AG08396 (cell line): ENCODE data around the gene RAB20.
"Not testable (repeated sequence)": the region's sequence is repeated elsewhere in the genome, so short reads cannot be mapped to it uniquely, and the experiment has no call there.

Experiments used
- DNase-seq: peaks from one replicate; pipeline ENCODE4 v3.0.0; 2012; ENCODE audit warnings: low spot score, mixed read lengths

The RAB20 gene

DNA sequence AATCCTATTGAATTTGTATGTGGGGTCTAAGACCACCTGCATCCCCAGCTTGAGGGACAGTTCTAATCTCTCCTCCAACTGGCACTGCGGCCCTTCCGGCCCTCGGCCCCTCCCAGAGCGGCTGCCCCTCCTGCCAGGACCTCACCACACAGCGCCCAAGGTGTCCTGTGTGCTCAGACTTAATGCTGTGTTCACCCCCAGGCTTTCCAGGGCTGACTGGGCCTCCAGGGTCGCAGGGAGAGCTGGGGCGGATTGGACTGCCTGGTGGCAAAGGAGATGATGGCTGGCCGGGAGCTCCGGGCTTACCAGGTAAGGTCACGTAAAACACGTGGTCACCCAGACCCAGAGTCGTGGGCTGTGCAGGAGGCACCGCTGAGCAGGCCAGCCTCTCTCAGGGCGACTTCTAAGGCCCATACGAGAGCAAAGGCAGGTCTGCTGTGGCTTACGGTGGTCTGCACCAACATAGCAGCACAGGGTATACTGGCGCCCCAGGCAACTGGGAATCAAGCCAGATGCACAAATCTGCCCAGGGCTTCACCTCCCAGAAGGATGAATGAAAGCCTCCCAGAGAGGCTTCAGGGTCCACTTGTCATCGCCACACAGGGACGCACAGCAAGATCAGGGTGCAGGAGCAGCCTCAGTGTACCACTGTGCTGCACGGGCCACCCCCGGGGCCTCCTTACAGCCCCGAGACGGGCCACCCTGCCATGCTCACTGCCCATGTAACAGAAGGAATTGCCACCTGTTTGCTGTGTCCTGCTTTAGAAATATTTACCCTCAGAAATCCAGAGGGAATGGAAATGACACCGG, 69.4 kb downstream of the RAB20 start:
- DNase-seq = no peak

DNA sequence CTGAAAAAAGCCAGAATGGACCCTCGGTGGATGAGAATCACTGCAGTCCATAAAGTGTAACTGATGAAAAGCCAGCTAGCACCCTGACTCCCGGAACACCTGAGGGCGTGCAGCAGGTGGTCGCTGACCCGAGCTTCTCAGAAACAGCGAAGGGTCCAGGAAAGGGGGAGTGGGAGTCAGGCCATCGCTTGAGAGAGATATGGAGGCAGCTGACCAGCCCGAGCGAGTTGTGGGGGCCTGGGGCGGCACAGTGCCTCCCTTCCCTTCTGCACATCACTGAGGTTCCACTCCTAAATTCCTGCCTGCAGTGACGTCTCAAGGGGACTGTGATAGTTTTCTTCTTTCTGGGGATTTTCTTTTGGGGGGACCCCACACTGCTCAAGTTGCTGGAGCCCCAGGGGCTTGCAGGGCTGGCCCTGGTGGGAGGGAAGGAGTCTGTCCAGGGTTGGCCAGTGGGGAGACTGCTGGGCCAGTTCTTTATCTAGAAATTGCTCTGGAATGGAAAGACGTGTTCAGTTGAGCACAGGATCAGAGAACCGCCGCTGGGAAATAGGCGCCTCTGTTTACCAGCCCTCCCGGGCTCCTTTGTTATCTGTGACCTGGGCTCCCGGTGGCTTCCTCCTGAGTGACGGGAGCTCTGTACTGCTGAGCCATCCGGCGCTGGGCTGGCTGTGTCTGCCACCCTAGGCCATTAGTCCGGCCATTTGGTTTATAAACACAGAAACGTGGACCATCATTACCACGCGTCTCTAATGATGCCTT, 71.3 kb downstream of the RAB20 start:
- no peak for DNase-seq

DNA sequence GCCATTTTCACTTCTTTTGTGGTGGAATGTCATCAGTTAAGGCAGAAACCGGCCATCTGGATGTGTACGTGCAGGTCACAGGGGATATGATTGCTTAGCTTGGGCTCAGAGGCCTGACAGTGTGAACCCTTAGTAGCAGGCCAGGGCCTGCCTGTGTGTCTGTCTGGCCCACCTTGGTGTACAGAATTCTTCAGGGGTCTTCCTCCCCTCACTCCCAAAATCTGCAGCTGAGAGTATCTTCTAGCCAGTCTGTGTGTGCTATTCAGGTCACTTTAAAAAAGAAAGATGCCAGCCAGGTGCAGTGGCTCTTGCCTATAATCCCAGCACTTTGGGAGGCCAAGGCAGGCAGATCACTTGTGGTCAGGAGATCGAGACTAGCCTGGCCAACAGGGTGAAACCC, 74.6 kb downstream of the RAB20 start:
- not testable (repeated sequence) for DNase-seq

DNA sequence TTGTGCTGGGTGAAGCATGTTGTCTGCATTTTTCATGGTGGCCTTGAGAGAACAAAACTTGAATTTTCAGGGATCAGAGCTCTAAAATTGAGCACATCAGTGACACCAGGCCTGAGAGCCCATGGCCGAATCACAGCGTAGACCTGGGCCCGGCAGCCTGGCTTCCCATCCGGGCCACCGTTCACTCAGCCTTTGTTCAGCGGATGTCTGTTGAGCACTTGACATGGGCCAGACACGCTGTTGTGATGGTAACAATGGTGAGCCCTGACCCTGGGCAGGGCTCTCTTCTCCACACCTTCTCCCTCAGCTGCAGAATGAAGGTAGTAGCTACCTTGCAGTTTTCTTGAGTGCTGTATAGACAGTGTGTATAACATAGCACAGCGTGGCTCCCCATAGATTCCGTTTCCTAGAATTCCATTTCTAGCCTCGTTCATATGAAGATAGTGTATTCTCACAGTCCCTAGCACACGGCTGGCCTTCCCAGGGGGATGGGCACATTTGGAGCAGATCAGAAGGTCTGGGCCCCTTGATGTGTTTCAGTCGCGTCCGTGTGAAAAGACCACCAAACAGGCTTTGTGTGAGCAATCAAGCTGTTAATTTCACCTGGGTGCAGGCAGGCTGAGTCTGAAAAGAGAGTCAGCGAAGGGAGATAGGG, 75.3 kb downstream of the RAB20 start:
- DNase-seq = no peak

DNA sequence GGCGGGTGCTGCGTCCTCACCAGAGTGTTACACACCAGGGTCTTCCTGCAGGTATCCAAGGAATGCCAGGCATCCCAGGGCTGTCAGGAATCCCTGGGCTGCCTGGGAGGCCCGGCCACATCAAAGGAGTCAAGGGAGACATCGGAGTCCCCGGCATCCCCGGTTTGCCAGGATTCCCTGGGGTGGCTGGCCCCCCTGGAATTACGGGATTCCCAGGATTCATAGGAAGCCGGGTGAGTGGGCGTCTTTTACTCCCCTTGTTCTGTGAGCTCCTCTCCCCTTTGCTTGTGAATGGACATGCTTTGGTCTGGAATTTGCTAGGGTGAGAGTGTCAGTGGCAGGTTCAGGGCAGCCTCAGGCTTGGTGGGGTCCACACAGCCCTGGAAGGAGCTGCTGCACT, 75.9 kb downstream of the RAB20 start:
- no peak for DNase-seq

DNA sequence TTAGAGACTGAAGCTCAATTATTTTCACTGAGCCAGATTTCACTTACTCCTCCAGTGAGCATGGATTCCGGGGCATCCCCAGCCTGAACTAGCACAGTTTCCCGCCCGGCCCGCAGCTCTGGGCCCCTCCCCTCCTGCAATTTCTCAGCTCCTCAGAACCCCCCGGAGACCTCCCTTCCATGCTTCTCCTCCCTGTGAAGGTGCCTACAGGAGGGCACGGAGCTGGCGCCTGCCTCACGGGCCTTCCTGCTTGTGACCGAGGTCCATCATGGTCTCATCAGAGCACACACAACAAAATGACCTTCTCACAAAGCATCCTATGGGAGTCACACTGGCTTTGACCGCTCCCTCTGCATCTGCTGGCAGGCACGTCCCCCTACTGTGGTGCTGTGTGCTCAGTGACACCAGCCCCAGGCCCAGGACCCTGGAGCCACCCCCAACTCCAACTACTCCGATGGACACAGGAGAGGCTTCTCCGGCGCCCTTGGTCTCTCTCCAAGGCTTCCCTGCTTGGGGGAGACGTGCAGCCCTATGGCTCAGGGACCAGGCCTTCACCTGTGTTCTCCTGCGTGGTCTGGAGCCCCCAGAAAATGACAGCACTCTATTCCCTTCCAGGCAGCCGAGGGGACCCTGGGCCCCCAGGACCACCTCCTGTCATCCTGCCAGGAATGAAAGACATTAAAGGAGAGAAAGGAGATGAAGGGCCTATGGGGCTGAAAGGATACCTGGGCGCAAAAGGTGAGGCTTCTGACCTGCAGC, 77.1 kb downstream of the RAB20 start:
- no peak for DNase-seq

DNA sequence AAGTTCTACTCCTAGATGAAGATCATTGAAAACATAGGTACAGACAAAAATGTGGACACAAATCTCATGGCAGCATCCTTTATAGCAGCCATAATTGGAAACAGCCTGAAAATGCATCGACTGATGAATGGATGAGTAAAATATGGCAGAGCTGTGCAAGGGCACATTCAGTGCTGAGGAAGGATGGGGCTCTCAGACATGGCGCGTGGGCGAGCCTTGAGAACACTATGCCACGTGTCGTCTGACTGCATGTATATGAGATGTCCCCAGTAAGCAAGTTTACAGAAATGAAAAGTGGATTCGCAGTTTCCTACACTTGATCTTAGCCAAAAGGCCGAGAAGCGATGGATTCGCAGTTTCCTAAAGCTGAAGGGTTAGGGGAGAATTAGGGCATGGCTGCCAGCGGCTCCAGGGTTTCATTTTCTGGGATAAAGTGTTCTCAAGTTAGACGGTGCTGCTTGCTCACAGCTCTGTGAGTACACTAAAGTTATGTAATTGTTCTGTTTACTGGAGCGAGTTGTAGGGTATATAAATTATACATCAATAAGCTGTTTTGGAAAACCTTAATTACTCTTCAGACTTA, 78.0 kb downstream of the RAB20 start:
- no peak for DNase-seq

DNA sequence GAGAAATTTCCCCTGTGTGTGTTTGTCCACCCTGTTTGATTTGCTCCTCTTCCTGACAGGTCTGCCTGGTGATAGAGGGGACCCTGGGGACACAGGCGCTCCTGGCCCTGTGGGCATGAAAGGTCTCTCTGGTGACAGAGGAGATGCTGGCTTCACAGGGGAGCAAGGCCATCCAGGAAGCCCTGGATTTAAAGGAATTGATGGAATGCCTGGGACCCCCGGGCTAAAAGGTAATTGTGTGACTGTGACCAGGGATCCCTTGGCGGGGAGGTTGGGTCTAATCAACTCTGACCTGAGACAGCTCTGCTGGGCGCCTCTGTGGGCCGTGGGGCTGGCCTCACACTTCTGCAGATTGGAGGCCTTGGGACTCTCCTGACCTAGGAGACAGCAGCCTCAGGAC, 81.4 kb downstream of the RAB20 start:
- no peak for DNase-seq

DNA sequence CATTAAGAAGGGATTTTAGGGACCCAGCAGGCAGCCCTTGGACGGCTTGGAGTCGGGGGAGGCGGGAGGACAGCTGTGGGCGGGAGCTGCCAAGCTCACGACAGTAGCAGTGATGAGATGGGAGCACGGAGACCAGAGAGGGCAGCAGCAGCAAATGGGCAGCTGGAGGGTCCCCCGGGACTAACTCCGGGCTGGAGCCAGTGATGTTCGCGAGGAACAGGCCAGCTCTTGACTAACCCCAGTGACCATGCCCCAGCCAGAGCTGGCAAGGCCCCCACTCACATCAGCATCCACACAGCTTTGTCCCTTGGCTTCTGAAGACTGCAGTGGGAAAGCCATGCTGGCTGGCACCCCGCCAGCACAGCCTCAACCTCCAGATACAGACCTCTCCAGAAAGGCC, 81.9 kb downstream of the RAB20 start:
- DNase-seq = no peak

DNA sequence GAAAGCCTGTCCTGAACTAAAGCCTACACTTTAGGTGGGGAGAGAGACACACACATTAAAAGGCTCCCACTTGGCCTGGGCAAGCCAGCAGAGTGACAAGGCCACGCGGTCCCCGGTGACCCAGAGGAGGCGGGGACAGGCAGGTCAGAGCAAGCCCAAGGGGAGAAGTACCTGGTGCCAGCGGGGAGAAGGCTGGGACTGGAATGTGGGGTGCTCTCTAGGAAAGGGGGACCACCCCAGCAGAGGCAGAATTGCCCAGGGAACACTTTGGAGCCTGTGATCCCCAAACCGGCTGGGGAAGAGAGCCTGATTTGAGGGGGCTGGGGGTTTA, 82.3 kb downstream of the RAB20 start:
- DNase-seq = no peak

DNA sequence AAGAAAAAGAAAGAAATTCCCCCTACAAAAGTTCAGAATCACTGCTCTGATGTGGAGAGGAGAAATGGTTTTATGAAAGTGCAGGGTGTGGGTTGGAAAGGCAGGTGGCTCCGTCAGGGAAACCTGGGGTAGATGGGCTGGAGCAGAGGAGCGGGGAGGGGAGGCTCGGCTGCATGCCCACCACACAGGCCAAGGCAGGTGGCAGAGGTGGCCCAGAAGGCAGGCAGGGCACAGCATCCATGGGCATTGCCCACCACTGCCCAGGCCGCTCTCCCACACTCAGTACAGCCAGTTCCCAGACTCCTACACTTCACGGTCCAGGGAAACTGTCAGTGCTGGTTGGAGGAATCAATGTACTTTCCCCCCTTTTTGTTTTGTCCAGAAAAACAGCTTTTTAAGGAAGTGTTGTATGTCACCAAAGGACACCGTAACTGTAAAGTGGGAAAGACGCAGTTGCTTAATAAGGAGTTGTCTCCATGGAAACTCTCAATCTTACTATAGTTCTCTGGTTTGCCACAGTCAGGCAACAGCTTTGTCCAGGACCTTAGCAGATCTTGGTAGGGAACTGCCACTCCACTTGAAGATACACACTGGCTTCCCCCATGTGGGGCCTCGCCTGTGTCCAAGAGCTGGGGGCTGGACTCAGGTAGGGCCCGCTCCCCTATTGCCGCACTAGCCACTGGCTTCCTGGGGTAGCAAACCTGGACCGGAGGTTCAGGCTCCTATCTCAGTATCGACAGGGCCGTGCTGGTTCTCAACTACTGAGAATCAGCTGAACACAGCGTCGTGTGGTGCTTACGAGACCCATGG, 82.9 kb downstream of the RAB20 start:
- no peak for DNase-seq

DNA sequence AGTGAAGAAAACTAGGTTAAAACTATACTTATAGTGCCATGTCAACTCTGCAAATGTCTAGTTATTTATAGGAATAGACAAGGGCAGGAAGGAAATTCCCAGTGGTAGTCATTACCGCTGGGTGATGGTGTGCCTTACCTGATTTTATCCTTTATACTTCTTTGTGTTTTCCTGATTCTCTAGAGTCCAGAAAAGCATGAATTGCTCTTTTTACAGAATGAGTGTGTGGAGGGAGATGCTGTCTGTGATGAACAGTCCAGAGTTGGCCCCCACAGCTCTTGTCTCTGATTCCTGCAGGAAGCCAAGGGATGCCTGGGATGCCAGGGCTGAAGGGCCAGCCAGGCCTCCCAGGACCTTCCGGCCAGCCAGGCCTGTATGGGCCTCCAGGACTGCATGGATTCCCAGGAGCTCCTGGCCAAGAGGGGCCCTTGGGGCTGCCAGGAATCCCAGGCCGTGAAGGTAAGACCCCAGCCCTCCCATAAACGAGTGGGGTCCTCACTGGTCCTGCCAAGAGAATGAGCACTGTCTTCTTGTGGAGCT, 83.7 kb downstream of the RAB20 start:
- DNase-seq = no peak

DNA sequence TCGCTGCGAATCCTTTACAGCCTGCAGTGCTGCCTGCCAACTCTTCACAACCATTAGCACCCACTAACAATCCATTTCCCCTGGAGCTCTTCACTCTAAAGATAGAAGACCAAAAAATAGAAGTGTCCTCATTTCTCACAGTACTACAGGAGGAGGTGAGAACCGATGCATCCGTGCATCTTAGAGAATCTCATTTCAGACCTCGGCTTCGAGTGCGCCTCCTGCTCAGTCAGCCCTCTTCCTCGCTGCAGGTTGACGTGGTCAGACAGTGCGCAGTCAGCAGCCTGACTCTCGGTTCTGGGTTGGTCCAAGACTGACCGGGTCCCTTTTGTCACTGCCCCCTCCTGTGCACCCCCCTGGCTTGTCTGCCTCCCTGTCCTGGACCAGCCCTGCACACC, 85.3 kb downstream of the RAB20 start:
- DNase-seq = no peak

DNA sequence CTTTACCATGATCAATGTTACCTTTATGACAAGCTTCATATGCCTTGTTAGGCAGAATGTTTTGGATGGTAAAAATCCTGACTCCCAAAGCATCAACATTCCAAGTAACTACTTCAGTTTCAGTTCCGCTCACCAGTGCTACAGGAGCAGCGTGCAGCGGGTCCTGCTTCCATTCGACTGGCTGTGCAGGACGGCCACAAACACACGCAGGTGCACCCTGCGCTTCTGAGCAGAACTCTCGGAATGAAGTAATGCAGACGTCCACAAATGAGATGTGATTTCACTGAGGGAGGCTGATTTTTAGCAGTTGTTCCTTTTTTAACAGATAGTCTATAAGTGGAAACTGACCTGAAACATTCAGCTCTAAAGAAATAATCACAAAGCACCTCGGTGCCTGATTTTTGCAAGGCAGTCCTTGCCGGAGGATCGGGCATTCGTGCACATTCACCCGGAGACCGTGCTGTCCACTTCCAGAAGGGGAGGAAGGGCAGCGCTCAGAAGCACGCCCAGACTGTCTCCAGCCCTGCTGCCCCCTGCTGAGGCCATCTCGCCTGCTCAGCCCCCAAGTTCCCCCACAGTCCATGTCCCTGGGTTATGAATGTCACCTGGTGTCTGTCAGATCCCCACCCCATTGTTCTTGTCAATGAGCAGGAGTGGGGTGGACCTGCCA, 85.8 kb downstream of the RAB20 start:
- DNase-seq = no peak

DNA sequence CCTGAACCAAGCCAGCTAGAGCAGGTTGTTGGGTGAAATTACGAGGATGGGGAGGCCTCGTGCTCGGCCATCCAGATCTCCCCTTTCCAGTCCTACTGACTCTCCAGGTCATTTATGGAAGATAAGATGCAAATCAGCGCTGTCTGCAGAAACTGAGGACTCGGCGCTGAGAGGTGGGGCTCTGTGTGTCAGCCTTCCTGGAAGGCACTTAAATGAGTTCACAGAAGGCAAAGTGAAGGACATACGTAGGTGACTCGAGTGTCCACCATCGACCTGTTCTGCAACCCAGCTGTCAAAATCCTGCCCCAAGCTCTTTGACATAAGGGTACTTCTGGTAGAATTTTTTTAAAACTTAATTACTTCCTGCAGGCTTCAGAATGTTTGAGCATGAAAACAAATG, 86.4 kb downstream of the RAB20 start:
- DNase-seq = no peak

DNA sequence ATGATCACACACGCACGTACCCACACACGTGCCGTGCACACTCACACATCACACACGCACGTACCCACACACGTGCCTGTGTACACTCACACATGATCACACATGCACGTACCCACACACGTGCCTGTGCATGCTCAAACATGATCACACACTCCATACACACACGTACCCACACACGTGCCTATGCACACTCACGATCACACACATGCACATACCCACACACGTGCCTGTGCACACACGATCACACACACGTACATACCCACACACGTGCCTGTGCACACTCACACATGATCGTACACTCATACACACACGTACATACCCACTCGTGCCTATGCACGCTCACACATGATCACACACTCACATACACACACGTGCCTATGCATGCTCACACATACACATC, 86.8 kb downstream of the RAB20 start:
- DNase-seq = no peak
